K562 (cell line): ENCODE results near the gene AFDN. TPM values are rescaled to one million over a fixed set of nuclear protein-coding genes. Genes with fewer than 3 reads are reported as not detected.
A peak's percentile ranks its signal among the peaks of the same experiment; 100 is the strongest.

Experiments used
- ETV6 ChIP-seq, 3 experiments: fragments of 150-350 bp in 1 of 3; sonication (generic) in 1 of 3; formaldehyde crosslinking in 1 of 3; IDR thresholded peaks; 2 replicates each; pipeline versions ENCODE4 v1.6.1 to v1.8.0; 2014 to 2022; ENCODE audit warnings: borderline replicate concordance in 2 of 3, low read depth in 2 of 3, antibody characterized with exemption in 1 of 3, low read length in 1 of 3, mild to moderate bottlenecking in 1 of 3, missing genetic modification reagents in 1 of 3
- FOXM1 ChIP-seq, 2 experiments: fragments of 450-650 bp in 1 of 2; sonication (generic) in 1 of 2; formaldehyde crosslinking in 1 of 2; IDR thresholded peaks; 2 replicates each; pipeline versions ENCODE4 v1.6.1 to v1.9.0; 2017 to 2022; ENCODE audit warnings: low read depth in 2 of 2, mild to moderate bottlenecking in 2 of 2, missing genetic modification reagents in 1 of 2, moderate library complexity in 1 of 2
- HSF4 ChIP-seq: fragments of 250-450 bp; sonication (Bioruptor Pico); IDR thresholded peaks from 2 replicates; pipeline ENCODE4 v2.1.2; 2022; ENCODE audit warnings: mild to moderate bottlenecking, moderate library complexity, borderline replicate concordance
- MEIS2 ChIP-seq: fragments of 450-650 bp; IDR thresholded peaks from 2 replicates; pipeline ENCODE4 v1.6.1; 2014; ENCODE audit warnings: mild to moderate bottlenecking; ENCODE audit not compliant: partially characterized antibody
- NCOR1 ChIP-seq: fragments of 450-650 bp; IDR thresholded peaks from 2 replicates; pipeline ENCODE4 v1.6.1; 2016; ENCODE audit warnings: mild to moderate bottlenecking, moderate library complexity
- PHTF2 ChIP-seq: fragments of 250-450 bp; sonication (Bioruptor Pico); IDR thresholded peaks from 2 replicates; pipeline ENCODE4 v1.5.0; 2021; ENCODE audit warnings: mild to moderate bottlenecking
- PTTG1 ChIP-seq: fragments of 450-650 bp; IDR thresholded peaks from 2 replicates; pipeline ENCODE4 v1.6.1; 2016; ENCODE audit warnings: low read depth, mild to moderate bottlenecking, missing genetic modification characterization, missing compliant biosample characterization
- RBM14 ChIP-seq: fragments of 200-400 bp; formaldehyde crosslinking; IDR thresholded peaks from 2 replicates; pipeline ENCODE4 v1.6.1; 2018; ENCODE audit warnings: low read depth, mild to moderate bottlenecking, low read length, moderate library complexity, borderline replicate concordance; ENCODE audit not compliant: insufficient read depth
- ZNF778 ChIP-seq: fragments of 450-650 bp; formaldehyde crosslinking; IDR thresholded peaks from 2 replicates; pipeline ENCODE4 v1.4.0; 2020; ENCODE audit warnings: mild to moderate bottlenecking, moderate library complexity
- ZZZ3 ChIP-seq: fragments of 450-650 bp; IDR thresholded peaks from 2 replicates; pipeline ENCODE4 v1.6.1; 2016; ENCODE audit warnings: antibody characterized with exemption, mild to moderate bottlenecking, moderate library complexity
- polyA plus RNA-seq, 8 experiments: library from polyadenylated mRNA; depleted of rRNA in 4 of 8; stranded (reverse) in 5 of 8; unstranded in 3 of 8; fragments of >200 nt; fragmentation: Nextera tagmentation in 2 of 8; fragmentation: Illumina TruSeq in 1 of 8; extraction: Ambion mirVana in 2 of 8; extraction: Trizol in 1 of 8; gene quantifications; 2 replicates each; pipeline versions ENCODE4 v1.2.1 to v1.2.3, GENCODE V29; 2011 to 2014; ENCODE audit warnings: inconsistent platforms in 1 of 8, missing spikeins in 1 of 8
- total RNA-seq, 7 experiments: library from RNA; depleted of rRNA in 6 of 7; stranded (reverse); fragments of >200 nt in 6 of 7; fragmentation: Illumina TruSeq in 2 of 7; extraction: Trizol in 2 of 7; gene quantifications; 2 replicates each; pipeline versions ENCODE4 v1.2.1 to v1.2.3, GENCODE V29; 2011 to 2021; ENCODE audit warnings: low replicate concordance in 1 of 7
- TF ChIP-seq, protein P1 (sequence below): fragments of 450-650 bp; IDR thresholded peaks from 2 replicates; pipeline ENCODE4 v1.6.1; 2016; ENCODE audit warnings: mild to moderate bottlenecking, moderate library complexity
- TF ChIP-seq, protein P2 (sequence below): fragments of 450-650 bp; conservative IDR thresholded peaks from 2 replicates; pipeline ENCODE4 v1.6.1; 2016; ENCODE audit warnings: missing genetic modification characterization, low read depth, mild to moderate bottlenecking, control low read depth, missing compliant biosample characterization

AFDN gene
- total and polyA plus RNA-seq, 9 of the 15 experiments (the other 6 are each of a cell fraction or from before 2014, with no cell fraction given), result 7.2 to 129 (median 105) TPM

DNA sequence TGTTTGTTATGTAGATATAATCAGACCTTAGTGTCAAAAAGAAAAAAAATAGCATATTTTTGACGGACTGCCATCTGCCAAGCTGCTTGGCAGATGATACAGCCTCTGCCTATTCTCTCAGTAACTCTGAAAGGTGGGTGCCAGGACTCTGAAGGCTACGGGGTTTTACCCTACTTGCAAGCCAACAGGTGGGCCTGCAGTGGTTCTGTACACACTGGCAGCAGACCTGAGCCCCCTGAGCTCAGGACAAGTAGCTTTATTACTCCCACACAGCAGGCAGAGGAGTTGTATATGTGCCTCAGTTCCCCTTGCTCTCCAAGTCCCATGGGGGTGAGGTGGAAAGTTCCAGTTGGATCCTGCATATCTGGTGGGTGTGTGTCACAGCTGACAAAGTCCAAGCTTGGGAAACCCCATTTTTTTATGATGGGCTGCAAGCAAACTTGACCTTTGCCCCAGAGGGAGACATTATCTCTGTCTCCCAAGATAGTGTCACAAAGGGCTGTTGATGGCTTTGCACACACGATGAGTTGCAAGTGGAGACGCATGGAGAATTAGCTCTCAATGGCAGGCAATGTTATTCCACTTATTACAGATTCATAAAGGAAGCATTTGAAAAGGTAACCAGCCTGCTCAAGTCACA lies 20.5 kb upstream of the AFDN start (continued):
- TF ChIP-seq, protein P1, sequence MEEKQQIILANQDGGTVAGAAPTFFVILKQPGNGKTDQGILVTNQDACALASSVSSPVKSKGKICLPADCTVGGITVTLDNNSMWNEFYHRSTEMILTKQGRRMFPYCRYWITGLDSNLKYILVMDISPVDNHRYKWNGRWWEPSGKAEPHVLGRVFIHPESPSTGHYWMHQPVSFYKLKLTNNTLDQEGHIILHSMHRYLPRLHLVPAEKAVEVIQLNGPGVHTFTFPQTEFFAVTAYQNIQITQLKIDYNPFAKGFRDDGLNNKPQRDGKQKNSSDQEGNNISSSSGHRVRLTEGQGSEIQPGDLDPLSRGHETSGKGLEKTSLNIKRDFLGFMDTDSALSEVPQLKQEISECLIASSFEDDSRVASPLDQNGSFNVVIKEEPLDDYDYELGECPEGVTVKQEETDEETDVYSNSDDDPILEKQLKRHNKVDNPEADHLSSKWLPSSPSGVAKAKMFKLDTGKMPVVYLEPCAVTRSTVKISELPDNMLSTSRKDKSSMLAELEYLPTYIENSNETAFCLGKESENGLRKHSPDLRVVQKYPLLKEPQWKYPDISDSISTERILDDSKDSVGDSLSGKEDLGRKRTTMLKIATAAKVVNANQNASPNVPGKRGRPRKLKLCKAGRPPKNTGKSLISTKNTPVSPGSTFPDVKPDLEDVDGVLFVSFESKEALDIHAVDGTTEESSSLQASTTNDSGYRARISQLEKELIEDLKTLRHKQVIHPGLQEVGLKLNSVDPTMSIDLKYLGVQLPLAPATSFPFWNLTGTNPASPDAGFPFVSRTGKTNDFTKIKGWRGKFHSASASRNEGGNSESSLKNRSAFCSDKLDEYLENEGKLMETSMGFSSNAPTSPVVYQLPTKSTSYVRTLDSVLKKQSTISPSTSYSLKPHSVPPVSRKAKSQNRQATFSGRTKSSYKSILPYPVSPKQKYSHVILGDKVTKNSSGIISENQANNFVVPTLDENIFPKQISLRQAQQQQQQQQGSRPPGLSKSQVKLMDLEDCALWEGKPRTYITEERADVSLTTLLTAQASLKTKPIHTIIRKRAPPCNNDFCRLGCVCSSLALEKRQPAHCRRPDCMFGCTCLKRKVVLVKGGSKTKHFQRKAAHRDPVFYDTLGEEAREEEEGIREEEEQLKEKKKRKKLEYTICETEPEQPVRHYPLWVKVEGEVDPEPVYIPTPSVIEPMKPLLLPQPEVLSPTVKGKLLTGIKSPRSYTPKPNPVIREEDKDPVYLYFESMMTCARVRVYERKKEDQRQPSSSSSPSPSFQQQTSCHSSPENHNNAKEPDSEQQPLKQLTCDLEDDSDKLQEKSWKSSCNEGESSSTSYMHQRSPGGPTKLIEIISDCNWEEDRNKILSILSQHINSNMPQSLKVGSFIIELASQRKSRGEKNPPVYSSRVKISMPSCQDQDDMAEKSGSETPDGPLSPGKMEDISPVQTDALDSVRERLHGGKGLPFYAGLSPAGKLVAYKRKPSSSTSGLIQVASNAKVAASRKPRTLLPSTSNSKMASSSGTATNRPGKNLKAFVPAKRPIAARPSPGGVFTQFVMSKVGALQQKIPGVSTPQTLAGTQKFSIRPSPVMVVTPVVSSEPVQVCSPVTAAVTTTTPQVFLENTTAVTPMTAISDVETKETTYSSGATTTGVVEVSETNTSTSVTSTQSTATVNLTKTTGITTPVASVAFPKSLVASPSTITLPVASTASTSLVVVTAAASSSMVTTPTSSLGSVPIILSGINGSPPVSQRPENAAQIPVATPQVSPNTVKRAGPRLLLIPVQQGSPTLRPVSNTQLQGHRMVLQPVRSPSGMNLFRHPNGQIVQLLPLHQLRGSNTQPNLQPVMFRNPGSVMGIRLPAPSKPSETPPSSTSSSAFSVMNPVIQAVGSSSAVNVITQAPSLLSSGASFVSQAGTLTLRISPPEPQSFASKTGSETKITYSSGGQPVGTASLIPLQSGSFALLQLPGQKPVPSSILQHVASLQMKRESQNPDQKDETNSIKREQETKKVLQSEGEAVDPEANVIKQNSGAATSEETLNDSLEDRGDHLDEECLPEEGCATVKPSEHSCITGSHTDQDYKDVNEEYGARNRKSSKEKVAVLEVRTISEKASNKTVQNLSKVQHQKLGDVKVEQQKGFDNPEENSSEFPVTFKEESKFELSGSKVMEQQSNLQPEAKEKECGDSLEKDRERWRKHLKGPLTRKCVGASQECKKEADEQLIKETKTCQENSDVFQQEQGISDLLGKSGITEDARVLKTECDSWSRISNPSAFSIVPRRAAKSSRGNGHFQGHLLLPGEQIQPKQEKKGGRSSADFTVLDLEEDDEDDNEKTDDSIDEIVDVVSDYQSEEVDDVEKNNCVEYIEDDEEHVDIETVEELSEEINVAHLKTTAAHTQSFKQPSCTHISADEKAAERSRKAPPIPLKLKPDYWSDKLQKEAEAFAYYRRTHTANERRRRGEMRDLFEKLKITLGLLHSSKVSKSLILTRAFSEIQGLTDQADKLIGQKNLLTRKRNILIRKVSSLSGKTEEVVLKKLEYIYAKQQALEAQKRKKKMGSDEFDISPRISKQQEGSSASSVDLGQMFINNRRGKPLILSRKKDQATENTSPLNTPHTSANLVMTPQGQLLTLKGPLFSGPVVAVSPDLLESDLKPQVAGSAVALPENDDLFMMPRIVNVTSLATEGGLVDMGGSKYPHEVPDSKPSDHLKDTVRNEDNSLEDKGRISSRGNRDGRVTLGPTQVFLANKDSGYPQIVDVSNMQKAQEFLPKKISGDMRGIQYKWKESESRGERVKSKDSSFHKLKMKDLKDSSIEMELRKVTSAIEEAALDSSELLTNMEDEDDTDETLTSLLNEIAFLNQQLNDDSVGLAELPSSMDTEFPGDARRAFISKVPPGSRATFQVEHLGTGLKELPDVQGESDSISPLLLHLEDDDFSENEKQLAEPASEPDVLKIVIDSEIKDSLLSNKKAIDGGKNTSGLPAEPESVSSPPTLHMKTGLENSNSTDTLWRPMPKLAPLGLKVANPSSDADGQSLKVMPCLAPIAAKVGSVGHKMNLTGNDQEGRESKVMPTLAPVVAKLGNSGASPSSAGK, result no peak
- TF ChIP-seq ETV6 (IDR thresholded peaks at IDR 0.05; ENCODE audit: borderline replicate concordance in 1 of 2, low read depth in 2 of 2, low read length in 1 of 2) (no peak), ETV6 (CRISPR knock-in tag; IDR thresholded peaks at IDR 0.05; ENCODE audit: borderline replicate concordance) (no peak), HSF4 (CRISPR knock-in tag) (no peak), FOXM1 (IDR thresholded peaks at IDR 0.05; ENCODE audit: low read depth) (no peak), FOXM1 (CRISPR knock-in tag; IDR thresholded peaks at IDR 0.05; ENCODE audit: low read depth) (no peak), MEIS2 (peak; percentile 9), PHTF2 (no peak), ZNF778 (CRISPR knock-in tag) (no peak), RBM14 (no peak), NCOR1 (no peak), PTTG1 (tag) (no peak), ZZZ3 (no peak)
- TF ChIP-seq, protein P2, sequence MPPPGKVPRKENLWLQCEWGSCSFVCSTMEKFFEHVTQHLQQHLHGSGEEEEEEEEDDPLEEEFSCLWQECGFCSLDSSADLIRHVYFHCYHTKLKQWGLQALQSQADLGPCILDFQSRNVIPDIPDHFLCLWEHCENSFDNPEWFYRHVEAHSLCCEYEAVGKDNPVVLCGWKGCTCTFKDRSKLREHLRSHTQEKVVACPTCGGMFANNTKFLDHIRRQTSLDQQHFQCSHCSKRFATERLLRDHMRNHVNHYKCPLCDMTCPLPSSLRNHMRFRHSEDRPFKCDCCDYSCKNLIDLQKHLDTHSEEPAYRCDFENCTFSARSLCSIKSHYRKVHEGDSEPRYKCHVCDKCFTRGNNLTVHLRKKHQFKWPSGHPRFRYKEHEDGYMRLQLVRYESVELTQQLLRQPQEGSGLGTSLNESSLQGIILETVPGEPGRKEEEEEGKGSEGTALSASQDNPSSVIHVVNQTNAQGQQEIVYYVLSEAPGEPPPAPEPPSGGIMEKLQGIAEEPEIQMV (tag), result no peak
